ENCODE data around the gene RASSF10.

RASSF10 gene

GRCh38 chr11:13000721-13001120 is 8.4 kb upstream of the RASSF10 start:
- Histone ChIP-seq H3K9me3 (ENCODE audit: severe bottlenecking) (peaks cover 5% of the 10 kb centered on the region), H3K36me3 (ENCODE audit: low read depth) (no peaks in the 10 kb centered on the region), H3K4me3 (ENCODE audit: severe bottlenecking) (no peak overlapping the region), H3K27ac (ENCODE audit: poor library complexity, severe bottlenecking) (no peak overlapping the region), H3K4me1 (ENCODE audit: insufficient read depth, poor library complexity, severe bottlenecking) (no peaks in the 10 kb centered on the region), H3K27me3 (ENCODE audit: insufficient read depth, poor library complexity, severe bottlenecking) (no peaks in the 10 kb centered on the region)
- TF ChIP-seq CTCF (IDR thresholded peaks at IDR 0.05; ENCODE audit: poor library complexity, severe bottlenecking) = no peak
- no peak for DNase-seq (ENCODE audit: low spot score)
- no peak for ATAC-seq (ENCODE audit: low read depth)

GRCh38 chr11:13003736-13004493 is 5.2 kb upstream of the RASSF10 start:
- H3K9me3 ChIP-seq (ENCODE audit: severe bottlenecking) = no peaks in the 10 kb centered on the region
- no peaks in the 10 kb centered on the region for H3K36me3 ChIP-seq (ENCODE audit: low read depth)
- H3K4me3 ChIP-seq (ENCODE audit: severe bottlenecking) = no peak overlapping the region
- DNase-seq (ENCODE audit: low spot score) (no peak), ATAC-seq (ENCODE audit: low read depth) (no peak)
- no peak overlapping the region for H3K27ac ChIP-seq (ENCODE audit: poor library complexity, severe bottlenecking)
- TF ChIP-seq CTCF (IDR thresholded peaks at IDR 0.05; ENCODE audit: poor library complexity, severe bottlenecking) = no peak
- peaks cover 7% of the 10 kb centered on the region for H3K4me1 ChIP-seq (ENCODE audit: insufficient read depth, poor library complexity, severe bottlenecking)
- no peaks in the 10 kb centered on the region for H3K27me3 ChIP-seq (ENCODE audit: insufficient read depth, poor library complexity, severe bottlenecking)

GRCh38 chr11:13007182-13008060 is 1.7 kb upstream of the RASSF10 start:
- no peaks in the 10 kb centered on the region for H3K9me3 ChIP-seq (ENCODE audit: severe bottlenecking)
- no peak overlapping the region for H3K27ac ChIP-seq (ENCODE audit: poor library complexity, severe bottlenecking)
- no peak for ATAC-seq (ENCODE audit: low read depth)
- no peak overlapping the region for H3K4me3 ChIP-seq (ENCODE audit: severe bottlenecking)
- H3K36me3 ChIP-seq (ENCODE audit: low read depth) = no peaks in the 10 kb centered on the region
- H3K27me3 ChIP-seq (ENCODE audit: insufficient read depth, poor library complexity, severe bottlenecking) = peaks cover 15% of the 10 kb centered on the region
- peaks cover 7% of the 10 kb centered on the region for H3K4me1 ChIP-seq (ENCODE audit: insufficient read depth, poor library complexity, severe bottlenecking)
- no peak for DNase-seq (ENCODE audit: low spot score)
- TF ChIP-seq CTCF (IDR thresholded peaks at IDR 0.05; ENCODE audit: poor library complexity, severe bottlenecking) = no peak

- Histone ChIP-seq H3K9me3 (ENCODE audit: severe bottlenecking) (no peaks in the 10 kb centered on the region), H3K27me3 (ENCODE audit: insufficient read depth, poor library complexity, severe bottlenecking) (peaks cover 15% of the 10 kb centered on the region), H3K36me3 (ENCODE audit: low read depth) (no peaks in the 10 kb centered on the region), H3K4me3 (ENCODE audit: severe bottlenecking) (no peak overlapping the region), H3K4me1 (ENCODE audit: insufficient read depth, poor library complexity, severe bottlenecking) (peaks cover 7% of the 10 kb centered on the region), H3K27ac (ENCODE audit: poor library complexity, severe bottlenecking) (no peak overlapping the region)
- DNase-seq (ENCODE audit: low spot score) (no peak), ATAC-seq (ENCODE audit: low read depth) (peak; percentile 49)
- no peak for TF ChIP-seq CTCF (IDR thresholded peaks at IDR 0.05; ENCODE audit: poor library complexity, severe bottlenecking)
These were observed 1.1 kb upstream of the RASSF10 start for GRCh38 chr11:13008061-13008435.

Data from RWPE2 (cell line).